WTC11 (cell line): ENCODE measurements around the gene ZDHHC21. TPM values are rescaled to one million over a fixed set of nuclear protein-coding genes. Genes with fewer than 3 reads are reported as not detected.

Experiments
- ATAC-seq: fragments of 200-7000 bp; cut with Tn5 transposase; 2 replicates; pipeline ENCODE4 v1.10.0; 2021; ENCODE audit warnings: mild to moderate bottlenecking, moderate library complexity
- CTCF ChIA-PET: fragments of 300-600 bp; sonication (Branson Sonifier 250); formaldehyde crosslinking; loops from one replicate; lab custom pipeline; 2021; ENCODE audit warnings: antibody characterized with exemption; lab: Charles Lee
- POLR2A ChIA-PET: fragments of 350-600 bp; sonication (Branson Sonifier 250); formaldehyde crosslinking; loops from one replicate; lab custom pipeline; 2021; ENCODE audit warnings: antibody characterized with exemption; lab: Charles Lee
- DNase-seq: peaks from one replicate; pipeline ENCODE4 v3.0.0; 2021; ENCODE audit warnings: low spot score
- H3K27ac Mint-ChIP-seq: 2 replicates; pipeline ENCODE4 v1.8.0; 2021; ENCODE audit warnings: mixed read lengths
- H3K27me3 Mint-ChIP-seq: 2 replicates; pipeline ENCODE4 v1.8.0; 2021; ENCODE audit warnings: low read depth, mild to moderate bottlenecking, moderate library complexity, mixed read lengths
- H3K36me3 Mint-ChIP-seq: 2 replicates; pipeline ENCODE4 v1.8.0; 2021; ENCODE audit warnings: mixed read lengths
- H3K4me1 Mint-ChIP-seq: 2 replicates; pipeline ENCODE4 v1.8.0; 2022; ENCODE audit warnings: mixed read lengths
- H3K4me3 Mint-ChIP-seq: 2 replicates; pipeline ENCODE4 v1.8.0; 2021; ENCODE audit warnings: mild to moderate bottlenecking, moderate library complexity, mixed read lengths
- H3K9me3 Mint-ChIP-seq: 2 replicates; pipeline ENCODE4 v1.8.0; 2021; ENCODE audit warnings: mixed read lengths
- ATF1 ChIP-seq: sonication (generic); formaldehyde crosslinking; IDR thresholded peaks from 2 replicates; pipeline ENCODE4 v1.8.1; 2023; ENCODE audit warnings: mild to moderate bottlenecking, moderate library complexity, missing genetic modification reagents
- CDX4 ChIP-seq: fragments of 250-450 bp; sonication (Bioruptor Pico); IDR thresholded peaks from 2 replicates; pipeline ENCODE4 v1.9.0; 2021; ENCODE audit warnings: moderate library complexity, mild to moderate bottlenecking, inconsistent platforms, borderline replicate concordance
- CREM ChIP-seq: sonication (generic); formaldehyde crosslinking; IDR thresholded peaks from 2 replicates; pipeline ENCODE4 v1.8.1; 2022; ENCODE audit warnings: mild to moderate bottlenecking, missing genetic modification reagents, moderate library complexity
- CTCF ChIP-seq: fragments of 200-600 bp; IDR thresholded peaks from 2 replicates; pipeline ENCODE4 v1.8.0; 2022; ENCODE audit warnings: antibody characterized with exemption
- ETV6 ChIP-seq: sonication (generic); formaldehyde crosslinking; IDR thresholded peaks from 2 replicates; pipeline ENCODE4 v1.8.1; 2022; ENCODE audit warnings: mild to moderate bottlenecking, missing genetic modification reagents
- FOXK1 ChIP-seq: sonication (generic); formaldehyde crosslinking; IDR thresholded peaks from 2 replicates; pipeline ENCODE4 v1.8.0; 2022; ENCODE audit warnings: mild to moderate bottlenecking, moderate library complexity, missing genetic modification reagents
- FOXP1 ChIP-seq: sonication (generic); formaldehyde crosslinking; IDR thresholded peaks from 2 replicates; pipeline ENCODE4 v1.8.0; 2022; ENCODE audit warnings: missing genetic modification reagents, mild to moderate bottlenecking, moderate library complexity, borderline replicate concordance
- HMGA2 ChIP-seq: fragments of 250-450 bp; sonication (Bioruptor Pico); IDR thresholded peaks from 2 replicates; pipeline ENCODE4 v1.4.0; 2021; ENCODE audit warnings: mild to moderate bottlenecking, moderate library complexity
- RELA ChIP-seq: sonication (generic); formaldehyde crosslinking; IDR thresholded peaks from 2 replicates; pipeline ENCODE4 v1.8.1; 2022; ENCODE audit warnings: missing genetic modification reagents, mild to moderate bottlenecking, borderline replicate concordance
- SMAD4 ChIP-seq: sonication (generic); formaldehyde crosslinking; IDR thresholded peaks from 2 replicates; pipeline ENCODE4 v1.8.0; 2022; ENCODE audit warnings: mild to moderate bottlenecking, missing genetic modification reagents
- SP1 ChIP-seq: sonication (generic); formaldehyde crosslinking; conservative IDR thresholded peaks from 2 replicates; pipeline ENCODE4 v1.8.1; 2022; ENCODE audit warnings: missing genetic modification reagents
- STAT6 ChIP-seq: sonication (generic); formaldehyde crosslinking; conservative IDR thresholded peaks from 2 replicates; pipeline ENCODE4 v1.8.1; 2023; ENCODE audit warnings: mild to moderate bottlenecking, low read depth, missing genetic modification reagents, moderate library complexity
- ZNF121 ChIP-seq: sonication (generic); formaldehyde crosslinking; IDR thresholded peaks from 2 replicates; pipeline ENCODE4 v1.8.0; 2023; ENCODE audit warnings: missing genetic modification reagents
- ZNF138 ChIP-seq: sonication (generic); formaldehyde crosslinking; conservative IDR thresholded peaks from 2 replicates; pipeline ENCODE4 v1.8.1; 2022; ENCODE audit warnings: mild to moderate bottlenecking, moderate library complexity, missing genetic modification reagents
- ZNF281 ChIP-seq: sonication (generic); formaldehyde crosslinking; IDR thresholded peaks from 2 replicates; pipeline ENCODE4 v1.8.0; 2023; ENCODE audit warnings: mild to moderate bottlenecking, missing genetic modification reagents
- ZNF671 ChIP-seq: fragments of 250-450 bp; sonication (Bioruptor Pico); IDR thresholded peaks from 2 replicates; pipeline ENCODE4 v1.8.0; 2021; ENCODE audit warnings: mild to moderate bottlenecking
- total RNA-seq: library from RNA; stranded (reverse); gene quantifications from 3 replicates; pipeline ENCODE4 v1.2.3, GENCODE V29; 2021
- TF ChIP-seq, protein P1 (sequence below): sonication (generic); formaldehyde crosslinking; IDR thresholded peaks from 2 replicates; pipeline ENCODE4 v1.8.1; 2023; ENCODE audit warnings: mild to moderate bottlenecking, missing genetic modification reagents

The ZDHHC21 gene
- total RNA-seq, 1 experiment from 2014 or later, result 6.7 TPM

GRCh38 chr9:14674630-14675029, 18.6 kb downstream of the ZDHHC21 start:
- ChIA-PET POLR2A (no interaction called here), CTCF (interaction anchor here (1.4 kb wide), 1 partner anchor 22 kb away, joined by 4 read pairs; no protein-coding TSS in a partner anchor)
- peaks cover 10% of the 10 kb centered on the region for H3K36me3 Mint-ChIP-seq
- TF ChIP-seq ATF1 (CRISPR knock-in tag) (no peak), FOXK1 (CRISPR knock-in tag) (no peak), SP1 (CRISPR knock-in tag) (no peak), FOXP1 (CRISPR knock-in tag) (no peak), RELA (CRISPR knock-in tag) (no peak), CTCF (no peak), ZNF121 (CRISPR knock-in tag) (no peak), STAT6 (no peak), ETV6 (CRISPR knock-in tag) (no peak), ZNF138 (no peak)
- TF ChIP-seq, protein P1, sequence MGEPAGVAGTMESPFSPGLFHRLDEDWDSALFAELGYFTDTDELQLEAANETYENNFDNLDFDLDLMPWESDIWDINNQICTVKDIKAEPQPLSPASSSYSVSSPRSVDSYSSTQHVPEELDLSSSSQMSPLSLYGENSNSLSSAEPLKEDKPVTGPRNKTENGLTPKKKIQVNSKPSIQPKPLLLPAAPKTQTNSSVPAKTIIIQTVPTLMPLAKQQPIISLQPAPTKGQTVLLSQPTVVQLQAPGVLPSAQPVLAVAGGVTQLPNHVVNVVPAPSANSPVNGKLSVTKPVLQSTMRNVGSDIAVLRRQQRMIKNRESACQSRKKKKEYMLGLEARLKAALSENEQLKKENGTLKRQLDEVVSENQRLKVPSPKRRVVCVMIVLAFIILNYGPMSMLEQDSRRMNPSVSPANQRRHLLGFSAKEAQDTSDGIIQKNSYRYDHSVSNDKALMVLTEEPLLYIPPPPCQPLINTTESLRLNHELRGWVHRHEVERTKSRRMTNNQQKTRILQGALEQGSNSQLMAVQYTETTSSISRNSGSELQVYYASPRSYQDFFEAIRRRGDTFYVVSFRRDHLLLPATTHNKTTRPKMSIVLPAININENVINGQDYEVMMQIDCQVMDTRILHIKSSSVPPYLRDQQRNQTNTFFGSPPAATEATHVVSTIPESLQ (CRISPR knock-in tag), result no peak
- H3K27me3 Mint-ChIP-seq, result no peaks in the 10 kb centered on the region
- H3K4me3 Mint-ChIP-seq, result no peak overlapping the region
- H3K4me1 Mint-ChIP-seq, result peaks cover 2% of the 10 kb centered on the region; the same call in 1 of the 2 replicates
- no peak for ATAC-seq
- no peaks in the 10 kb centered on the region for H3K9me3 Mint-ChIP-seq
- DNase-seq, result no peak
- H3K27ac Mint-ChIP-seq, result no peak overlapping the region

- DNase-seq, result no peak
- H3K9me3 Mint-ChIP-seq, result no peaks in the 10 kb centered on the region
- no peaks in the 10 kb centered on the region for H3K27me3 Mint-ChIP-seq
- ChIA-PET CTCF (no interaction called here), POLR2A (no interaction called here)
- no peak for ATAC-seq
- TF ChIP-seq ZNF281 (no peak), HMGA2 (CRISPR knock-in tag) (no peak), CREM (CRISPR knock-in tag) (no peak), CDX4 (CRISPR knock-in tag) (no peak), ZNF671 (CRISPR knock-in tag) (no peak), SMAD4 (no peak)
- H3K4me1 Mint-ChIP-seq, result no peaks in the 10 kb centered on the region
- H3K36me3 Mint-ChIP-seq, result peaks cover 10% of the 10 kb centered on the region
- no peak overlapping the region for H3K4me3 Mint-ChIP-seq
- H3K27ac Mint-ChIP-seq, result no peak overlapping the region
These were observed 21.9 kb downstream of the ZDHHC21 start for GRCh38 chr9:14671377-14671776.
